Upper lobe of left lung (tissue), 6 donors: ENCODE data around the gene WBP1. TPM values are rescaled to one million over a fixed set of nuclear protein-coding genes. Genes with fewer than 3 reads are reported as not detected.
"Not testable (repeated sequence)": the region's sequence is repeated elsewhere in the genome, so short reads cannot be mapped to it uniquely, and the experiment has no call there.

ENCODE experiments used
- ATAC-seq, 2 donors: fragments of 200-7000 bp; cut with Tn5 transposase; one replicate each; pipeline ENCODE4 v1.9.1; 2022; ENCODE audit warnings: mild to moderate bottlenecking in 2 of 2, moderate library complexity in 2 of 2; ENCODE audit not compliant: low FRiP score in 2 of 2
- DNase-seq, 2 donors: peaks; one replicate each; pipeline ENCODE4 v3.0.0-alpha.2; 2019 to 2020
- H3K27ac ChIP-seq, 4 donors: fragments of 200-600 bp; sonication (generic); one replicate each; pipeline ENCODE4 v1.5.1; 2016 to 2019
- H3K27me3 ChIP-seq, 4 donors: fragments of 200-600 bp; sonication (generic); one replicate each; pipeline ENCODE4 v1.5.1; 2017 to 2019
- H3K36me3 ChIP-seq, 4 donors: fragments of 200-600 bp; sonication (generic); one replicate each; pipeline ENCODE4 v1.5.1; 2016 to 2019
- H3K4me1 ChIP-seq, 4 donors: fragments of 200-600 bp; sonication (generic); one replicate each; pipeline ENCODE4 v1.5.1; 2018 to 2019
- H3K4me3 ChIP-seq, 4 donors: fragments of 200-600 bp; sonication (generic); one replicate each; pipeline ENCODE4 v1.5.1; 2017 to 2019; ENCODE audit warnings: mild to moderate bottlenecking in 2 of 4, moderate library complexity in 1 of 4
- H3K9me3 ChIP-seq, 4 donors: fragments of 200-600 bp; sonication (generic); one replicate each; pipeline ENCODE4 v1.5.1; 2018 to 2019
- EP300 ChIP-seq, 4 donors: sonication (generic); formaldehyde crosslinking; IDR thresholded peaks; one replicate each; pipeline ENCODE4 v1.5.1; 2017; ENCODE audit warnings: antibody characterized with exemption in 4 of 4, control low read depth in 2 of 4
- POLR2A ChIP-seq, 4 donors: fragments of 450-650 bp; IDR thresholded peaks; one replicate each; pipeline ENCODE4 v1.5.1; 2016 to 2017; ENCODE audit warnings: antibody characterized with exemption in 4 of 4, mild to moderate bottlenecking in 2 of 4
- POLR2AphosphoS5 ChIP-seq, 2 donors: sonication (generic); formaldehyde crosslinking; IDR thresholded peaks; one replicate each; pipeline ENCODE4 v1.5.1; 2017; ENCODE audit warnings: antibody characterized with exemption in 2 of 2
- WGBS, 2 donors: methylation state at CpG; one replicate each; pipeline ENCODE4 v1.1.5; 2017 to 2018; 5-methylcytosine and 5-hydroxymethylcytosine counted together
- total RNA-seq, 6 donors: library from RNA; depleted of rRNA in 4 of 6; stranded (reverse); fragments of >200 nt in 4 of 6; gene quantifications; one replicate each; pipeline versions ENCODE4 v1.1.0 to v1.2.1, GENCODE V29; 2016 to 2021
- TF ChIP-seq, protein P1 (sequence below), 6 experiments: fragments of 450-650 bp in 4 of 6; fragments of 200-600 bp in 2 of 6; sonication (generic) in 2 of 6; IDR thresholded peaks; one replicate each; pipeline ENCODE4 v1.5.1; 2016 to 2019; ENCODE audit warnings: antibody characterized with exemption in 6 of 6
- donor health status: DM: no; HTN: no; CAD: no; lungs with moderate emphysema.
- donor health status: DM: no; HTN: yes; CAD: no; lungs with severe emphysema.

WBP1 gene
- total RNA-seq, 6 donors from 2014 or later: 34.7 to 109 (median 51.3) TPM

- no peak for ATAC-seq
- Histone ChIP-seq H3K27ac (no peak overlapping the region), H3K27me3 (no peaks in the 10 kb centered on the region), H3K36me3 (no peaks in the 10 kb centered on the region), H3K4me1 (peaks cover 14 to 30% (median 29%) of the 10 kb centered on the region in 4 donors), H3K4me3 (no peak overlapping the region), H3K9me3 (no peaks in the 10 kb centered on the region)
- WGBS, 2 donors: 72 to 79% methylated on average over 1 of the region's 1 CpG
- TF ChIP-seq POLR2A (IDR thresholded peaks at IDR 0.05): no peak
- TF ChIP-seq, protein P1, sequence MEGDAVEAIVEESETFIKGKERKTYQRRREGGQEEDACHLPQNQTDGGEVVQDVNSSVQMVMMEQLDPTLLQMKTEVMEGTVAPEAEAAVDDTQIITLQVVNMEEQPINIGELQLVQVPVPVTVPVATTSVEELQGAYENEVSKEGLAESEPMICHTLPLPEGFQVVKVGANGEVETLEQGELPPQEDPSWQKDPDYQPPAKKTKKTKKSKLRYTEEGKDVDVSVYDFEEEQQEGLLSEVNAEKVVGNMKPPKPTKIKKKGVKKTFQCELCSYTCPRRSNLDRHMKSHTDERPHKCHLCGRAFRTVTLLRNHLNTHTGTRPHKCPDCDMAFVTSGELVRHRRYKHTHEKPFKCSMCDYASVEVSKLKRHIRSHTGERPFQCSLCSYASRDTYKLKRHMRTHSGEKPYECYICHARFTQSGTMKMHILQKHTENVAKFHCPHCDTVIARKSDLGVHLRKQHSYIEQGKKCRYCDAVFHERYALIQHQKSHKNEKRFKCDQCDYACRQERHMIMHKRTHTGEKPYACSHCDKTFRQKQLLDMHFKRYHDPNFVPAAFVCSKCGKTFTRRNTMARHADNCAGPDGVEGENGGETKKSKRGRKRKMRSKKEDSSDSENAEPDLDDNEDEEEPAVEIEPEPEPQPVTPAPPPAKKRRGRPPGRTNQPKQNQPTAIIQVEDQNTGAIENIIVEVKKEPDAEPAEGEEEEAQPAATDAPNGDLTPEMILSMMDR (IDR thresholded peaks at IDR 0.05): no peak
- TF ChIP-seq POLR2AphosphoS5 (IDR thresholded peaks at IDR 0.05): no peak
- TF ChIP-seq EP300 (IDR thresholded peaks at IDR 0.05): no peak
- DNase-seq: no peak
These were observed 38.9 kb upstream of the WBP1 start for GRCh38 chr2:74419345-74419744.

DNA sequence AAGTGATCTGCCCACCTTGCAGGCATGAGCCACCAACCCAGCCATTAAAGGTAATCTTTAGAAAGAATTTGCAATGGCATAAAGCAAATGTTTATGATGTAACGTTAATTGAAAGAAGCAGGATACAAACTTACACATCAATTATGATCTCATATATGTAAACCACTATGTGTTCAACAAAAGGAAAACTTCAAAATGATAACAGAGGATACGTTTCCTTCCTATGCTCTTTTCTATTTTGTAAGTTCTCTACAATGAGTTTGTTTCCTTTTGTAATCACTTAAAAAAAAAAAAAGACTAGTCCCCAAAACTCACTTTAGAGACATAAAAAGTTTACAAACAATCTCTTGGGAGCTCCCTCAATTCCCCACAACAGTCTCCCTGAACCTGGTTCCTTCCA lies 38.2 kb upstream of the WBP1 start:
- Histone ChIP-seq H3K27me3 (no peaks in the 10 kb centered on the region), H3K4me3 (no peak overlapping the region), H3K36me3 (peaks cover 0 to 2% (median 0%) of the 10 kb centered on the region in 4 donors), H3K9me3 (no peaks in the 10 kb centered on the region), H3K4me1 (peaks cover 7 to 24% (median 22%) of the 10 kb centered on the region in 4 donors), H3K27ac (no peak overlapping the region)
- ATAC-seq (no peak), DNase-seq (no peak)
- TF ChIP-seq, protein P1 (IDR thresholded peaks at IDR 0.05): no peak
- TF ChIP-seq POLR2AphosphoS5 (IDR thresholded peaks at IDR 0.05): no peak
- TF ChIP-seq EP300 (IDR thresholded peaks at IDR 0.05): no peak
- no peak for TF ChIP-seq POLR2A (IDR thresholded peaks at IDR 0.05)
- WGBS, 2 donors: 72 to 76% methylated on average over 2 of the region's 2 CpGs

- not testable (repeated sequence) for DNase-seq, H3K36me3 ChIP-seq, H3K9me3 ChIP-seq, H3K27me3 ChIP-seq, ATAC-seq
- Histone ChIP-seq H3K4me1 (peaks cover 6 to 18% (median 16%) of the 10 kb centered on the region in 4 donors), H3K27ac (peak overlapping the region in 2 of 4 donors; percentile 43 to 62), H3K4me3 (peak overlapping the region in 3 of 4 donors; percentile 67 to 89 (median 79))
- WGBS, 2 donors: 73 to 76% methylated on average over 19 of the region's 19 CpGs
These were observed 37.7 kb upstream of the WBP1 start for GRCh38 chr2:74420443-74421103.

GRCh38 chr2:74421221-74421870 lies 36.9 kb upstream of the WBP1 start, which contains the start of the genes C2orf81 and WDR54:
TSS of gene C2orf81 (minus strand) at chr2:74421619. CDS start at chr2:74421560, 59 bp downstream.
TSS of gene WDR54 (plus strand) at chr2:74421730. CDS start at chr2:74422154, 424 bp downstream.
- TF ChIP-seq POLR2AphosphoS5 (IDR thresholded peaks at IDR 0.05): peak; percentile 39 to 55
- TF ChIP-seq EP300 (IDR thresholded peaks at IDR 0.05): no peak
- TF ChIP-seq, protein P1 (IDR thresholded peaks at IDR 0.05): no peak
- TF ChIP-seq POLR2A (IDR thresholded peaks at IDR 0.05): peak in 3 of 4 donors; percentile 24 to 64 (median 28)
- ATAC-seq: peak; percentile 93 to 98
- WGBS, 2 donors: 1% methylated on average over 33 to 44 of the region's 57 CpGs

More at GRCh38 chr2:74421221-74421870, 36.9 kb upstream of the WBP1 start, which contains the start of the genes C2orf81 and WDR54:
- H3K36me3 ChIP-seq: peaks cover 0 to 14% (median 5%) of the 10 kb centered on the region in 4 donors
- H3K27me3 ChIP-seq: no peaks in the 10 kb centered on the region
- H3K4me3 ChIP-seq: peak within 1 kb of the TSS; percentile 65 to 89 (median 73)
- peak within 1 kb of the TSS; percentile 37 to 65 (median 52) for H3K27ac ChIP-seq
- H3K9me3 ChIP-seq: no peaks in the 10 kb centered on the region
- DNase-seq: peak; percentile 90 to 99
- H3K4me1 ChIP-seq: peaks cover 6 to 15% (median 12%) of the 10 kb centered on the region in 4 donors
